Suprapubic skin (tissue), 4 donors: ENCODE measurements around the gene RAE1. TPM values are rescaled to one million over a fixed set of nuclear protein-coding genes. Genes with fewer than 3 reads are reported as not detected.

Source experiments
- DNase-seq, 2 donors: peaks; one replicate each; pipeline ENCODE4 v3.0.0-alpha.2; 2019; ENCODE audit warnings: low spot score in 2 of 2
- H3K27ac ChIP-seq: fragments of 200-600 bp; sonication (generic); one replicate; pipeline ENCODE4 v1.5.1; 2019
- H3K27me3 ChIP-seq: fragments of 200-600 bp; sonication (generic); one replicate; pipeline ENCODE4 v1.5.1; 2019
- H3K36me3 ChIP-seq: fragments of 200-600 bp; sonication (generic); one replicate; pipeline ENCODE4 v1.5.1; 2019
- H3K4me1 ChIP-seq: fragments of 200-600 bp; sonication (generic); one replicate; pipeline ENCODE4 v1.5.1; 2019
- H3K4me3 ChIP-seq: fragments of 200-600 bp; sonication (generic); one replicate; pipeline ENCODE4 v1.5.1; 2019; ENCODE audit warnings: mild to moderate bottlenecking
- H3K9me3 ChIP-seq: fragments of 200-600 bp; sonication (generic); one replicate; pipeline ENCODE4 v1.5.1; 2019
- CTCF ChIP-seq, 2 donors: fragments of 200-600 bp in 1 of 2; fragments of 450-650 bp in 1 of 2; sonication (generic) in 1 of 2; IDR thresholded peaks; one replicate each; pipeline ENCODE4 v1.5.1; 2016 to 2019; ENCODE audit warnings: antibody characterized with exemption in 2 of 2, mild to moderate bottlenecking in 1 of 2, moderate library complexity in 1 of 2
- EP300 ChIP-seq: sonication (generic); formaldehyde crosslinking; IDR thresholded peaks from one replicate; pipeline ENCODE4 v1.6.1; 2017; ENCODE audit warnings: antibody characterized with exemption
- POLR2A ChIP-seq, 2 donors: fragments of 450-650 bp; IDR thresholded peaks; one replicate each; pipeline ENCODE4 v1.6.1; 2017; ENCODE audit warnings: antibody characterized with exemption in 2 of 2, mild to moderate bottlenecking in 2 of 2, moderate library complexity in 2 of 2
- POLR2AphosphoS5 ChIP-seq, 3 donors: sonication (generic); formaldehyde crosslinking; IDR thresholded peaks; one replicate each; pipeline ENCODE4 v1.6.1; 2017; ENCODE audit warnings: antibody characterized with exemption in 3 of 3
- WGBS: methylation state at CpG from one replicate; pipeline ENCODE4 v1.1.5; 2018; 5-methylcytosine and 5-hydroxymethylcytosine counted together
- total RNA-seq, 4 donors: library from RNA; depleted of rRNA; stranded (reverse); fragments of >200 nt; gene quantifications; one replicate each; pipeline ENCODE4 v1.1.0, GENCODE V29; 2016

The RAE1 gene
- total RNA-seq, 4 donors from 2014 or later = 31.2 to 45.1 (median 37.2) TPM

GRCh38 chr20:57321142-57321541 lies 29.9 kb upstream of the RAE1 start:
- 87% methylated on average over 2 of the region's 2 CpGs for WGBS
- peaks cover 18% of the 10 kb centered on the region for H3K4me1 ChIP-seq

GRCh38 chr20:57322476-57322875 lies 28.6 kb upstream of the RAE1 start:
- H3K36me3 ChIP-seq = no peaks in the 10 kb centered on the region
- 31% methylated on average over 2 of the region's 2 CpGs for WGBS
- peak overlapping the region; percentile 62 for H3K27ac ChIP-seq
- DNase-seq = no peak
- H3K4me1 ChIP-seq = peaks cover 25% of the 10 kb centered on the region
- no peaks in the 10 kb centered on the region for H3K27me3 ChIP-seq
- no peaks in the 10 kb centered on the region for H3K9me3 ChIP-seq
- TF ChIP-seq POLR2AphosphoS5 (IDR thresholded peaks at IDR 0.05) = no peak
- no peak for TF ChIP-seq POLR2A (IDR thresholded peaks at IDR 0.05)
- no peak for TF ChIP-seq CTCF (IDR thresholded peaks at IDR 0.05)
- TF ChIP-seq EP300 = no peak
- H3K4me3 ChIP-seq = no peak overlapping the region

More at GRCh38 chr20:57321142-57321541, 29.9 kb upstream of the RAE1 start:
- no peak for TF ChIP-seq CTCF (IDR thresholded peaks at IDR 0.05)
- no peak for TF ChIP-seq POLR2AphosphoS5 (IDR thresholded peaks at IDR 0.05)
- TF ChIP-seq POLR2A (IDR thresholded peaks at IDR 0.05) = no peak
- no peak for TF ChIP-seq EP300
- no peak overlapping the region for H3K27ac ChIP-seq
- no peak overlapping the region for H3K4me3 ChIP-seq
- no peaks in the 10 kb centered on the region for H3K36me3 ChIP-seq
- no peak for DNase-seq
- no peaks in the 10 kb centered on the region for H3K27me3 ChIP-seq
- H3K9me3 ChIP-seq = no peaks in the 10 kb centered on the region

- WGBS = 0% methylated on average over 5 of the region's 6 CpGs
- Histone ChIP-seq H3K36me3 (no peaks in the 10 kb centered on the region), H3K27ac (peak overlapping the region; percentile 62), H3K4me1 (peaks cover 30% of the 10 kb centered on the region), H3K27me3 (no peaks in the 10 kb centered on the region), H3K9me3 (no peaks in the 10 kb centered on the region), H3K4me3 (no peak overlapping the region)
- TF ChIP-seq EP300 (no peak), POLR2AphosphoS5 (IDR thresholded peaks at IDR 0.05) (peak in 1 of 3 donors; percentile 27)
- DNase-seq = peak in 1 of 2 donors; percentile 81
Measured at GRCh38 chr20:57323034-57323433, 28.0 kb upstream of the RAE1 start.

GRCh38 chr20:57325632-57326356 lies 25.3 kb upstream of the RAE1 start:
- 87% methylated on average over 12 of the region's 12 CpGs for WGBS
- TF ChIP-seq EP300 = no peak
- TF ChIP-seq POLR2A (IDR thresholded peaks at IDR 0.05) = no peak
- no peak for TF ChIP-seq POLR2AphosphoS5 (IDR thresholded peaks at IDR 0.05)
- no peak for TF ChIP-seq CTCF (IDR thresholded peaks at IDR 0.05)
- H3K4me1 ChIP-seq = peaks cover 31% of the 10 kb centered on the region
- no peak for DNase-seq
- no peaks in the 10 kb centered on the region for H3K9me3 ChIP-seq
- peaks cover 5% of the 10 kb centered on the region for H3K27me3 ChIP-seq
- H3K27ac ChIP-seq = peak overlapping the region; percentile 51
- H3K4me3 ChIP-seq = no peak overlapping the region
- no peaks in the 10 kb centered on the region for H3K36me3 ChIP-seq

- Histone ChIP-seq H3K36me3 (no peaks in the 10 kb centered on the region), H3K27me3 (peaks cover 5% of the 10 kb centered on the region), H3K27ac (peak overlapping the region; percentile 51), H3K4me1 (peaks cover 31% of the 10 kb centered on the region), H3K9me3 (no peaks in the 10 kb centered on the region), H3K4me3 (no peak overlapping the region)
- TF ChIP-seq CTCF (IDR thresholded peaks at IDR 0.05) = no peak
- TF ChIP-seq EP300 = no peak
- TF ChIP-seq POLR2A (IDR thresholded peaks at IDR 0.05) = no peak
- no peak for TF ChIP-seq POLR2AphosphoS5 (IDR thresholded peaks at IDR 0.05)
- DNase-seq = no peak
- WGBS = 42% methylated on average over 8 of the region's 8 CpGs
Measured at GRCh38 chr20:57326667-57327455, 24.2 kb upstream of the RAE1 start.
